Omental fat pad (tissue), 4 donors: Measurements from ENCODE around the gene CYP26B1. TPM values are rescaled to one million over a fixed set of nuclear protein-coding genes. Genes with fewer than 3 reads are reported as not detected.

Experiments used
- ATAC-seq: fragments of 150-250 bp; one replicate; pipeline ENCODE4 v1.9.1; 2016; ENCODE audit warnings: mild to moderate bottlenecking, moderate library complexity; ENCODE audit not compliant: low FRiP score
- DNase-seq: peaks from one replicate; pipeline ENCODE4 v3.0.0-alpha.2; 2019; ENCODE audit warnings: low spot score
- total RNA-seq, 4 donors: library from RNA; depleted of rRNA; stranded (reverse); fragments of >200 nt; gene quantifications; one replicate each; pipeline ENCODE4 v1.1.0, GENCODE V29; 2016
- TF ChIP-seq, protein P1 (sequence below), 3 donors: fragments of 450-650 bp; IDR thresholded peaks; one replicate each; pipeline ENCODE4 v1.5.1; 2016 to 2017; ENCODE audit warnings: antibody characterized with exemption in 3 of 3, mild to moderate bottlenecking in 3 of 3, moderate library complexity in 2 of 3

Gene CYP26B1
- total RNA-seq, 4 donors from 2014 or later = 10.6 to 36.6 (median 18.8) TPM

DNA sequence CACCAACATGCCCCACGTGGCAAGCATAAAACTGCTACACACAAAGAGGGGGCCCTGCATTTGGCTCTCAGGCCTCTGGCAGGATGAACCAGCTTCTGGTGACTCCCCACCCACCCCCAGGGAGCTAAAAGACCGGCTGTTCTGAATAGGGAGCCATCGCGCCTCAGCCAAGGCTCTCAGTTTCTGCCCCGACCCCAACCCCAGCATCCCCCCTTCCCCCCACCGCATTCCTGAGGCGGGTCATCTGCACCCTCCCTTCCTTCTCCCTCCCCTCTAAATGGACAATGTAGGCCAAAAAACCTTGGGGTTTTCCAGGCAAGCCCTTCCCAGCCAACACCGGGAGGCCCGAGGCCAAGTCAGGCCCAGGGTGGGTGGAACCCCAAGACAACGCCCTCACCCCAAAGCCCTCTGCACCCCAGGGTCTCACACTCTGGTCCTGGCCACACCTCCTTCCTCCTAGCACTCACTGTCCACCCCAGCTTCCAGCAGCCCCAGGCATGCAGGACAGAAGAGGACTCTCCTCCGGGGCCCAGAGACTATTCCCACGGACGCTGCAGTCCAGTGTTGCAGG, 5.7 kb downstream of the CYP26B1 start:
- TF ChIP-seq, protein P1, sequence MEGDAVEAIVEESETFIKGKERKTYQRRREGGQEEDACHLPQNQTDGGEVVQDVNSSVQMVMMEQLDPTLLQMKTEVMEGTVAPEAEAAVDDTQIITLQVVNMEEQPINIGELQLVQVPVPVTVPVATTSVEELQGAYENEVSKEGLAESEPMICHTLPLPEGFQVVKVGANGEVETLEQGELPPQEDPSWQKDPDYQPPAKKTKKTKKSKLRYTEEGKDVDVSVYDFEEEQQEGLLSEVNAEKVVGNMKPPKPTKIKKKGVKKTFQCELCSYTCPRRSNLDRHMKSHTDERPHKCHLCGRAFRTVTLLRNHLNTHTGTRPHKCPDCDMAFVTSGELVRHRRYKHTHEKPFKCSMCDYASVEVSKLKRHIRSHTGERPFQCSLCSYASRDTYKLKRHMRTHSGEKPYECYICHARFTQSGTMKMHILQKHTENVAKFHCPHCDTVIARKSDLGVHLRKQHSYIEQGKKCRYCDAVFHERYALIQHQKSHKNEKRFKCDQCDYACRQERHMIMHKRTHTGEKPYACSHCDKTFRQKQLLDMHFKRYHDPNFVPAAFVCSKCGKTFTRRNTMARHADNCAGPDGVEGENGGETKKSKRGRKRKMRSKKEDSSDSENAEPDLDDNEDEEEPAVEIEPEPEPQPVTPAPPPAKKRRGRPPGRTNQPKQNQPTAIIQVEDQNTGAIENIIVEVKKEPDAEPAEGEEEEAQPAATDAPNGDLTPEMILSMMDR (IDR thresholded peaks at IDR 0.05) = no peak
- ATAC-seq = no peak
- DNase-seq = peak; percentile 17

DNA sequence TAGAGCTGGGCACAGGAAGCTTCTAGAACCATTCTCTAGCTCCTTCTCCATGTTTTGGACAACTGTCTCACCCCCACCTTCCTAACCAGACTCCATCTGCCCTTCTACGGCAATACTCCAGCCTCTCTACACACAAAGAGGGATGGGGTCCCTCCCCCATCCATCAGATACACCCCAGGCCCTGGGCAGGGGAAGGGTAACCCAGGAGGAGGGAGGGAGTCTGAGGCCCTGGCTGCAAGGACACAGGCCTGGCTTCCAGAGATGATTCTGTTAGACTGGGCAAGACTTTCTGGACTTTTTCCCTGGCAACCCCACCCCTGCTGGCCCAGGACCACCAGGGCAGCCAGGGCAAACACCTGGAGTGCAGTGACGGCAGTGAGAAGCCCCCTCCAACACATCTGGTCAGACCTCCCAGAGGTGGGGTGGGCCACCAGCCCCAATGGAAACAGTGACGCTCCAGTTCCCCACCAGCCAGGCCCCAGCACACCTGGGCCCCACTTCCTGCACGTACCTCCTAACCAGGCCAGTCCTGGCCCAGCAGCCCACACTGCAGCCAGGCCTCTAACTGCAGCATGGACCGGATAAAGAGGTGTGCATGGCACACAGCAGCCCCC, 6.5 kb downstream of the CYP26B1 start:
- DNase-seq = peak; percentile 14

DNA sequence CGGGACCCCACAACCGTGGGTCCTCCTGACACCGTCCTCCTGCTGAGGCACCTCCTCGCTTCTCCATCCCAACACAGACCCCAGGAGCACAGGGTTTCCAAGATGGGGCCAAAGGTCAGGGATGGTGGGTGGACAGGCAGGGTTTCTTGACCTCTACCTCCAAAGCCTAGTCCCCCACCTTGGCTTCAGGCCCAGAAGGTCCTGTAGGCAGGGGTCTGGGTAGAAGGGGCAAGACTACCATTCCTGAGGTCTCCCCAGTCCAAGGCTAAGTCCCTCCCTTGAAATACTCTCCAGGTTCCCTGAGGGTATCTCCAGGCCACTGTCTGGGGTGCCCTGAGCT, 7.1 kb downstream of the CYP26B1 start:
- peak; percentile 7 for DNase-seq
- TF ChIP-seq, protein P1 (IDR thresholded peaks at IDR 0.05) = no peak
- no peak for ATAC-seq

More for the DNA sequence above, 6.5 kb downstream of the CYP26B1 start:
- TF ChIP-seq, protein P1 (IDR thresholded peaks at IDR 0.05) = no peak
- no peak for ATAC-seq

DNA sequence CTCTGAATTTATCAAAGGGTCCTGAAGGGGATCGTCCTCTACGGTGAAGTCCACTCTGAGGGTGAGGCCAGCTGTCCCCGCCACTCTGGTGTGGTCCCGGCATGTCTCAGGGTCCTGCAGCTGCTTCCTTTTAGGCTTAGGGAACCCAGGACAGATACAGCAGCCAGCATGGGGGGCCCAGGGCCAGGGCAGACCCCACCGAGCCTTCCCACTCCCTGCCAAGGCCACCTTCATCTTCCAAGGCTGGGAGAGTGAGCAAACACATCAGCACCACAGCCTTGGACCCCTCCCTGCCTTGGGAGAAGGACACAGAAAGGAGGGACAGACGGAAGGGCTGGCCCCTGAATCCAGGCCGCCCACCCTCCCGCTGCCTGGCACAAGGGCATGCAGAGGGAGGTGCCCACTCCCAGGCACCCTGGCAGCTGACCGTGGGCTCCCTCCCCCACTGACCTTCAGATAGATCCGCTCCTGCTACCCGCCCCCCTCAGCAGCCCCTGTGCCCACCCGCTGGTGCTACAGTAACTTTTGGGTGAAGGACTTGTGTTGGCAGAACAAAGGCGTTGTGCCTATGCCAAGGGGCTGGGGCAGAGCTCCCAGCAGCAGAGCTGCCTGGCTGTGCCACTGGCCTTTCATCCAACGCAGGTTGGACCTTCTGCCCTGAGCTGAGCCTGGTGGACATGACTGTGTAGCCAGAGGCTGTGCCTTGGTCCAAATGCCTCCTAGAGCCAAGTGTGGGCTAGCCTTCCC, 7.6 kb downstream of the CYP26B1 start:
- ATAC-seq (no peak), DNase-seq (peak; percentile 2)
- TF ChIP-seq, protein P1 (IDR thresholded peaks at IDR 0.05) = no peak

DNA sequence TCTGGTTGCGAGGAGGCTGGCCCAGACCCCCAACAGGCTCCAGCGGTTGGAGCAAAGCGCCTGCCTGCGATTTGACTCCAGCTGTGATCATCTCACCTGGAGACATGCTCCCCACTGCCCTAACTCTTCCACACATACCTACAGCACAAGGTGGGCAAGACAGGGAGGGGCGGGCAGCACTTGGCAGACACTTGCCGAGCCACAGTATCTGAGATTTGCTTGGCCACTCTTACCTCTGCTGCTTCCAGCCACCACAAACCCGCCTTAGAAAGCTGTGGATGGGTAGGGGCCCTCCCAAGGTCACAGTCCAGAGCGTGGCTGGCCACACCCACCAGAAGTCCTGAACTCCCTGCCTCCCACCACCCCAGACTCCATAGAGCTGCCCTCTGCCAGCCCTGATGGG, 8.2 kb downstream of the CYP26B1 start:
- TF ChIP-seq, protein P1 (IDR thresholded peaks at IDR 0.05) = no peak
- DNase-seq (peak; percentile 0), ATAC-seq (no peak)

DNA sequence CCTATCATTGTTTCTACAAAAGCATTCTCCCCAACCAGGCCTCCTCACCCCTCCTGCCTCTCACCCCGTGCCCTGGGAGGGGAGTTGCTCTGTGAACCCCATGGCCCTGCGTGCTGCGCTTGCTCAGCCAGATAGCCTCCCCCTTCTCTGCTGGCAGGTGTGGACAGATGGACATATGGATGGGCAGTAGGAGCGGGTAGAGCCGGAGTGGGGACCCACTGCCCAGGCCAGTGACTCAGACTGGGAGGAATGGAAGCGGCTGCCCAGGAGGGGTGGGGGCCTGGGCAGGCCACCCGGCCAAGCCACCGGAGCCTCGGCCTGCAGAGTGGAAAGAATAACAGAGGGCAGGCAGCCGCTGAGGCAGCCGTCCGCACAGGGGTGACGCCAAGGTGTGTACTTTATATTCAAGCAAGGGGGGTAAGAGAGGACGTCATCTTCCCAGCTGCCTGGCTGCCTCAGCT, 8.7 kb downstream of the CYP26B1 start:
- no peak for ATAC-seq
- DNase-seq = peak; percentile 20
- TF ChIP-seq, protein P1 (IDR thresholded peaks at IDR 0.05) = no peak
